Prostate gland (tissue), 2 donors: ENCODE results near the gene CES4A. TPM values are rescaled to one million over a fixed set of nuclear protein-coding genes. Genes with fewer than 3 reads are reported as not detected.

ENCODE experiments used
- DNase-seq: peaks from one replicate; pipeline ENCODE4 v3.0.0-alpha.2; 2019; ENCODE audit warnings: low spot score
- H3K27ac ChIP-seq, 2 donors: fragments of 200-600 bp; sonication (generic); 2 replicates each; pipeline ENCODE4 v1.5.1; 2017 to 2019
- H3K27me3 ChIP-seq: fragments of 200-600 bp; sonication (generic); replicated peaks from 2 replicates; pipeline ENCODE4 v1.5.1; 2019; ENCODE audit not compliant: insufficient read depth
- H3K36me3 ChIP-seq, 2 donors: fragments of 200-600 bp; sonication (generic); 1 replicate in 1 of 2; 2 replicates in 1 of 2; pipeline versions ENCODE4 v1.5.1 to v1.8.1; 2017 to 2019
- H3K4me1 ChIP-seq: fragments of 200-600 bp; sonication (generic); replicated peaks from 2 replicates; pipeline ENCODE4 v1.5.1; 2019
- H3K4me3 ChIP-seq, 2 donors: fragments of 200-600 bp; sonication (generic); 2 replicates each; pipeline ENCODE4 v1.5.1; 2017 to 2019
- H3K9me3 ChIP-seq: fragments of 200-600 bp; sonication (generic); 2 replicates; pipeline ENCODE4 v1.5.1; 2017
- CTCF ChIP-seq, 4 experiments: fragments of 200-600 bp in 2 of 4; fragments of 450-650 bp in 2 of 4; sonication (generic) in 2 of 4; IDR thresholded peaks; 1 replicate in 3 of 4; 2 replicates in 1 of 4; pipeline ENCODE4 v1.5.1; 2016 to 2019; ENCODE audit warnings: antibody characterized with exemption in 4 of 4, mild to moderate bottlenecking in 2 of 4, moderate library complexity in 2 of 4
- POLR2A ChIP-seq: fragments of 450-650 bp; IDR thresholded peaks from one replicate; pipeline ENCODE4 v1.6.1; 2016; ENCODE audit warnings: antibody characterized with exemption, mild to moderate bottlenecking
- POLR2AphosphoS5 ChIP-seq: sonication (generic); formaldehyde crosslinking; IDR thresholded peaks from one replicate; pipeline ENCODE4 v1.6.1; 2017; ENCODE audit warnings: antibody characterized with exemption
- WGBS: methylation state at CpG from one replicate; pipeline ENCODE4 v1.1.5; 2018; 5-methylcytosine and 5-hydroxymethylcytosine counted together
- intact Hi-C: fragments of 100-400 bp; cut with DNase I; formaldehyde crosslinking; loops from one replicate; pipeline ENCODE4 v1.14.2; 2022
- total RNA-seq, 2 donors: library from RNA; depleted of rRNA; stranded (reverse); fragments of >200 nt; gene quantifications; one replicate each; pipeline ENCODE4 v1.1.0, GENCODE V29; 2016

The CES4A gene
- total RNA-seq, 2 donors from 2014 or later, result 1.4 to 10.7 TPM

GRCh38 chr16:66947302-66948065 lies 40.9 kb upstream of the CES4A start:
- Histone ChIP-seq H3K36me3 (no peaks in the 10 kb centered on the region), H3K9me3 (no peaks in the 10 kb centered on the region), H3K4me3 (peak overlapping the region; percentile 35 to 41), H3K4me1 (no peaks in the 10 kb centered on the region), H3K27me3 (no peaks in the 10 kb centered on the region), H3K27ac (no peak overlapping the region)
- intact Hi-C loops, result no loop called here
- peak; percentile 75 for TF ChIP-seq POLR2AphosphoS5
- TF ChIP-seq CTCF (IDR thresholded peaks at IDR 0.05), result peak; percentile 81 to 91 (median 90)
- no peak for TF ChIP-seq POLR2A
- WGBS, result 0% methylated on average over 18 of the region's 23 CpGs
- peak; percentile 80 for DNase-seq

GRCh38 chr16:66948134-66948836 lies 40.1 kb upstream of the CES4A start:
- intact Hi-C loops, result no loop called here
- Histone ChIP-seq H3K27me3 (no peaks in the 10 kb centered on the region), H3K4me3 (peak overlapping the region; percentile 35 to 41), H3K36me3 (no peaks in the 10 kb centered on the region), H3K9me3 (no peaks in the 10 kb centered on the region), H3K4me1 (no peaks in the 10 kb centered on the region), H3K27ac (no peak overlapping the region)
- under 1% methylated on average over 42 of the region's 44 CpGs for WGBS
- no peak for DNase-seq
- TF ChIP-seq POLR2A (peak; percentile 15), POLR2AphosphoS5 (no peak)

- Histone ChIP-seq H3K36me3 (no peaks in the 10 kb centered on the region), H3K4me1 (no peaks in the 10 kb centered on the region), H3K4me3 (peak overlapping the region; percentile 35 to 41), H3K27me3 (no peaks in the 10 kb centered on the region), H3K27ac (no peak overlapping the region), H3K9me3 (no peaks in the 10 kb centered on the region)
- intact Hi-C loops, result no loop called here
- DNase-seq, result no peak
- no peak for TF ChIP-seq POLR2A
- TF ChIP-seq POLR2AphosphoS5, result no peak
- TF ChIP-seq CTCF (IDR thresholded peaks at IDR 0.05), result no peak
- whole genome bisulfite sequencing, result 16% methylated on average over 21 of the region's 21 CpGs
Observed at GRCh38 chr16:66948837-66949225, 39.6 kb upstream of the CES4A start.

- H3K4me1 ChIP-seq, result no peaks in the 10 kb centered on the region
- no peak overlapping the region for H3K4me3 ChIP-seq
- H3K27ac ChIP-seq, result no peak overlapping the region
- H3K27me3 ChIP-seq, result no peaks in the 10 kb centered on the region
- DNase-seq, result no peak
- H3K36me3 ChIP-seq, result no peaks in the 10 kb centered on the region
- 82% methylated on average over 6 of the region's 6 CpGs for WGBS
- TF ChIP-seq POLR2AphosphoS5 (no peak), CTCF (IDR thresholded peaks at IDR 0.05) (no peak), POLR2A (no peak)
- no peaks in the 10 kb centered on the region for H3K9me3 ChIP-seq
- intact Hi-C loops, result no loop called here
Observed at GRCh38 chr16:66949472-66949871, 38.9 kb upstream of the CES4A start.

- Histone ChIP-seq H3K9me3 (no peaks in the 10 kb centered on the region), H3K4me3 (no peak overlapping the region), H3K27ac (no peak overlapping the region), H3K27me3 (no peaks in the 10 kb centered on the region), H3K36me3 (no peaks in the 10 kb centered on the region), H3K4me1 (no peaks in the 10 kb centered on the region)
- DNase-seq, result no peak
- intact Hi-C loops, result loop anchor here (5.0 kb wide), 1 partner anchor 202 kb away; the partner anchor contains the start of gene B3GNT9
- 84% methylated on average over 2 of the region's 2 CpGs for WGBS
- TF ChIP-seq POLR2A (no peak), CTCF (IDR thresholded peaks at IDR 0.05) (no peak), POLR2AphosphoS5 (no peak)
Observed at GRCh38 chr16:66950437-66950836, 38.0 kb upstream of the CES4A start.
